SK-N-SH (cell line): Measurements from ENCODE around the gene KANK3. TPM values are rescaled to one million over a fixed set of nuclear protein-coding genes. Genes with fewer than 3 reads are reported as not detected.
"Not testable (repeated sequence)": the region's sequence is repeated elsewhere in the genome, so short reads cannot be mapped to it uniquely, and the experiment has no call there.

Source experiments
- CTCF ChIA-PET: fragments of 300-600, 350-600 bp; formaldehyde crosslinking; extraction: SDS; loops from one replicate; lab custom pipeline; 2021; lab: Yijun Ruan, JAX
- POLR2A ChIA-PET: fragments of 350-600 bp; sonication (Branson Sonifier 250); formaldehyde crosslinking; extraction: SDS; loops from one replicate; lab custom pipeline; 2020; ENCODE audit warnings: antibody characterized with exemption, inconsistent platforms; lab: Yijun Ruan, JAX
- DNase-seq: peaks from one replicate; pipeline ENCODE4 v3.0.0; 2012
- H2AFZ ChIP-seq: fragments of 200-600 bp; sonication (generic); 2 replicates; pipeline ENCODE4 v1.8.1; 2016; ENCODE audit warnings: antibody characterized with exemption, mild to moderate bottlenecking, low read depth
- H3F3A ChIP-seq: fragments of 200-600 bp; sonication (generic); replicated peaks from 2 replicates; pipeline ENCODE3; 2016; ENCODE audit warnings: antibody characterized with exemption, mild to moderate bottlenecking; ENCODE audit not compliant: insufficient read depth
- H3K27ac ChIP-seq, 2 experiments: fragments of 200-500 bp in 1 of 2; fragments of 200-600 bp in 1 of 2; sonication (Bioruptor generic) in 1 of 2; sonication (generic), shearing (Covaris generic) in 1 of 2; 2 replicates each; pipeline versions ENCODE4 v1.5.1 to v1.6.1; 2014 to 2016; ENCODE audit warnings: low read depth in 2 of 2, inconsistent platforms in 1 of 2, low read length in 1 of 2, mild to moderate bottlenecking in 1 of 2, mixed read lengths in 1 of 2
- H3K27me3 ChIP-seq: fragments of 200-600 bp; sonication (generic), shearing (Covaris generic); 2 replicates; pipeline ENCODE4 v1.6.1; 2016; ENCODE audit warnings: mixed run types; ENCODE audit not compliant: insufficient read depth
- H3K36me3 ChIP-seq, 2 experiments: fragments of 200-500 bp in 1 of 2; fragments of 200-600 bp in 1 of 2; sonication (Bioruptor generic) in 1 of 2; sonication (generic) in 1 of 2; replicated peaks in 1 of 2; 2 replicates each; pipeline versions ENCODE3 to v1.5.1; 2014 to 2016; ENCODE audit warnings: low read length in 1 of 2, mild to moderate bottlenecking in 1 of 2; ENCODE audit not compliant: insufficient read depth in 2 of 2, control insufficient read depth in 1 of 2
- H3K4me1 ChIP-seq, 2 experiments: fragments of 200-500 bp in 1 of 2; fragments of 200-600 bp in 1 of 2; sonication (Bioruptor generic) in 1 of 2; sonication (generic), shearing (Covaris generic) in 1 of 2; 2 replicates each; pipeline versions ENCODE4 v1.5.1 to v1.6.1; 2014 to 2016; ENCODE audit warnings: low read depth in 1 of 2, low read length in 1 of 2, mixed run types in 1 of 2; ENCODE audit not compliant: insufficient read depth in 2 of 2, control insufficient read depth in 1 of 2
- H3K4me2 ChIP-seq: fragments of 200-600 bp; sonication (generic), shearing (Covaris generic); 2 replicates; pipeline ENCODE4 v1.6.1; 2017; ENCODE audit warnings: mixed run types
- H3K4me3 ChIP-seq, 2 experiments: fragments of 200-500 bp in 1 of 2; fragments of 200-600 bp in 1 of 2; sonication (Bioruptor generic) in 1 of 2; sonication (generic), shearing (Covaris generic) in 1 of 2; 2 replicates each; pipeline versions ENCODE4 v1.5.1 to v1.8.1; 2014 to 2016; ENCODE audit warnings: low read depth in 2 of 2, inconsistent platforms in 1 of 2, low read length in 1 of 2, mild to moderate bottlenecking in 1 of 2, mixed read lengths in 1 of 2, moderate library complexity in 1 of 2
- H3K79me2 ChIP-seq: fragments of 200-600 bp; sonication (generic); 2 replicates; pipeline ENCODE4 v1.8.1; 2017; ENCODE audit warnings: mild to moderate bottlenecking; ENCODE audit not compliant: insufficient read depth
- H3K9ac ChIP-seq: fragments of 200-600 bp; sonication (generic); 2 replicates; pipeline ENCODE4 v1.6.1; 2017; ENCODE audit warnings: mixed run types
- H3K9me2 ChIP-seq: fragments of 200-600 bp; sonication (generic); 2 replicates; pipeline ENCODE4 v1.6.1; 2017; ENCODE audit warnings: mixed run types
- H3K9me3 ChIP-seq: fragments of 200-600 bp; sonication (generic); 2 replicates; pipeline ENCODE4 v1.6.1; 2017; ENCODE audit warnings: mixed run types, mild to moderate bottlenecking, moderate library complexity
- H4K20me1 ChIP-seq: fragments of 200-600 bp; sonication (generic); 2 replicates; pipeline ENCODE4 v1.6.1; 2017; ENCODE audit warnings: mild to moderate bottlenecking, mixed run types; ENCODE audit not compliant: insufficient read depth
- CTCF ChIP-seq: fragments of 200-600 bp; sonication (generic); IDR thresholded peaks from 2 replicates; pipeline ENCODE4 v1.6.1; 2017; ENCODE audit warnings: antibody characterized with exemption, mild to moderate bottlenecking, moderate library complexity
- ELF1 ChIP-seq: IDR thresholded peaks from 2 replicates; pipeline ENCODE4 v1.4.0; 2012
- FOSL2 ChIP-seq: IDR thresholded peaks from 2 replicates; pipeline ENCODE4 v1.4.0; 2012; ENCODE audit warnings: low read depth, mild to moderate bottlenecking, moderate library complexity, borderline replicate concordance
- FOXJ3 ChIP-seq: sonication (generic); formaldehyde crosslinking; IDR thresholded peaks from 2 replicates; pipeline ENCODE4 v1.5.1; 2020; ENCODE audit warnings: mild to moderate bottlenecking, missing genetic modification reagents
- FOXM1 ChIP-seq: IDR thresholded peaks from 2 replicates; pipeline ENCODE4 v1.4.0; 2012; ENCODE audit warnings: low read depth, mild to moderate bottlenecking
- GATA2 ChIP-seq: sonication (generic); formaldehyde crosslinking; IDR thresholded peaks from 2 replicates; pipeline ENCODE4 v1.5.0; 2020; ENCODE audit warnings: mild to moderate bottlenecking, missing genetic modification reagents
- JUND ChIP-seq: IDR thresholded peaks from 2 replicates; pipeline ENCODE4 v1.4.0; 2012
- MAX ChIP-seq: IDR thresholded peaks from 2 replicates; pipeline ENCODE4 v1.4.0; 2012; ENCODE audit warnings: low read depth
- MEF2A ChIP-seq: IDR thresholded peaks from 2 replicates; pipeline ENCODE4 v1.4.0; 2012; ENCODE audit warnings: low read depth, borderline replicate concordance
- PBX3 ChIP-seq: IDR thresholded peaks from 2 replicates; pipeline ENCODE4; 2012
- RAD21 ChIP-seq: IDR thresholded peaks from 2 replicates; pipeline ENCODE4 v1.6.1; 2012; ENCODE audit warnings: mild to moderate bottlenecking, low read length
- RCOR1 ChIP-seq: fragments of 150-350 bp; IDR thresholded peaks from 2 replicates; pipeline ENCODE4 v1.6.1; 2017; ENCODE audit warnings: antibody characterized with exemption, low read length
- RXRA ChIP-seq: IDR thresholded peaks from 2 replicates; pipeline ENCODE4 v1.4.0; 2012; ENCODE audit warnings: low read depth, mild to moderate bottlenecking, borderline replicate concordance
- TAF1 ChIP-seq: IDR thresholded peaks from 2 replicates; pipeline ENCODE4 v1.6.1; 2012; ENCODE audit warnings: low read depth, mild to moderate bottlenecking, low read length, moderate library complexity, borderline replicate concordance
- TCF12 ChIP-seq: IDR thresholded peaks from 2 replicates; pipeline ENCODE4 v1.4.0; 2012
- ZBTB33 ChIP-seq: IDR thresholded peaks from 2 replicates; pipeline ENCODE4 v1.4.0; 2012; ENCODE audit warnings: low read depth, borderline replicate concordance
- WGBS: methylation state at CpG from one replicate; pipeline ENCODE4 v1.1.6; 2017; ENCODE audit warnings: low lambda C conversion rate; 5-methylcytosine and 5-hydroxymethylcytosine counted together
- polyA plus RNA-seq, 3 experiments: library from polyadenylated mRNA; depleted of rRNA; stranded (reverse); fragments of >200 nt; gene quantifications; 2 replicates each; pipeline ENCODE4 v1.2.3, GENCODE V29; 2012

Gene KANK3
- polyA plus RNA-seq, 1 of the 3 experiments (the other 2 are of a cell fraction): 0.51 TPM

- H3K9ac ChIP-seq, CTCF ChIA-PET: not testable (repeated sequence)
- peaks cover 0 to 11% of the 10 kb centered on the region in 2 experiments for H3K36me3 ChIP-seq
These were observed 41.5 kb upstream of the KANK3 start for GRCh38 chr19:8384569-8384968.

GRCh38 chr19:8379156-8379891 is 36.3 kb upstream of the KANK3 start:
- WGBS: 97% methylated on average over 12 of the region's 13 CpGs
- H3K4me3 ChIP-seq, H3K36me3 ChIP-seq, H3F3A ChIP-seq, H3K27ac ChIP-seq, H3K9me3 ChIP-seq, H3K4me1 ChIP-seq, H3K27me3 ChIP-seq, H2AFZ ChIP-seq, DNase-seq, H3K79me2 ChIP-seq, H3K4me2 ChIP-seq, H3K9ac ChIP-seq, H4K20me1 ChIP-seq, H3K9me2 ChIP-seq: not testable (repeated sequence)
- ChIA-PET CTCF (interaction anchor here (1.0 to 1.2 kb wide), 2 partner anchors 26 to 199 kb away, joined by 3 read pairs; no protein-coding TSS in a partner anchor), POLR2A (interaction anchor here (1.0 to 1.2 kb wide), 2 partner anchors 56 to 65 kb away, joined by 3 read pairs; partner anchors contain the start of gene HNRNPM)

More at GRCh38 chr19:8384569-8384968, 41.5 kb upstream of the KANK3 start:
- H3K4me2 ChIP-seq, H3K4me3 ChIP-seq, H3K27me3 ChIP-seq, H3K9me2 ChIP-seq, H4K20me1 ChIP-seq, H2AFZ ChIP-seq, H3K4me1 ChIP-seq, H3K9me3 ChIP-seq, DNase-seq, H3K27ac ChIP-seq, POLR2A ChIA-PET: not testable (repeated sequence)
- H3K79me2 ChIP-seq: peaks cover 11% of the 10 kb centered on the region
- 86% methylated on average over 4 of the region's 4 CpGs for WGBS
- H3F3A ChIP-seq: peaks cover 12% of the 10 kb centered on the region

GRCh38 chr19:8377598-8377997 is 34.5 kb upstream of the KANK3 start:
- Histone ChIP-seq H3K4me1 (no peaks in the 10 kb centered on the region), H3K27me3 (no peaks in the 10 kb centered on the region), H3K27ac (no peak overlapping the region), H3K36me3 (peaks cover 4 to 9% of the 10 kb centered on the region in 2 experiments), H3K9me2 (no peaks in the 10 kb centered on the region), H2AFZ (no peak overlapping the region), H3K79me2 (no peaks in the 10 kb centered on the region), H3F3A (no peaks in the 10 kb centered on the region), H3K4me3 (no peak overlapping the region), H4K20me1 (no peaks in the 10 kb centered on the region), H3K9me3 (no peaks in the 10 kb centered on the region), H3K9ac (no peak overlapping the region), H3K4me2 (no peak overlapping the region)
- TF ChIP-seq RXRA (no peak), MEF2A (no peak), FOXM1 (no peak), MAX (no peak), JUND (no peak), GATA2 (CRISPR knock-in tag) (no peak), CTCF (no peak), ZBTB33 (no peak), RCOR1 (no peak), ELF1 (no peak), FOSL2 (no peak), PBX3 (no peak), TAF1 (no peak), TCF12 (no peak), RAD21 (no peak), FOXJ3 (no peak)
- 50% methylated on average over 1 of the region's 1 CpG for WGBS
- ChIA-PET POLR2A (no interaction called here), CTCF (interaction anchor here (1.0 to 1.2 kb wide), 2 partner anchors 15 to 24 kb away, joined by 3 to 4 read pairs; no protein-coding TSS in a partner anchor)
- DNase-seq: no peak
